Transverse colon (tissue), 4 donors: ENCODE data around the gene KRT2. TPM values are rescaled to one million over a fixed set of nuclear protein-coding genes. Genes with fewer than 3 reads are reported as not detected.

ENCODE experiments used
- DNase-seq: peaks from one replicate; pipeline ENCODE4 v3.0.0-alpha.2; 2019
- H3K27ac ChIP-seq, 4 donors: fragments of 200-600 bp; sonication (generic); 2 replicates each; pipeline ENCODE4 v1.5.1; 2016 to 2018; ENCODE audit warnings: inconsistent platforms in 4 of 4
- H3K27me3 ChIP-seq: fragments of 200-600 bp; sonication (generic); 2 replicates; pipeline ENCODE4 v1.5.1; 2017; ENCODE audit warnings: inconsistent platforms
- H3K36me3 ChIP-seq, 4 donors: fragments of 200-600 bp; sonication (generic); 2 replicates each; pipeline ENCODE4 v1.5.1; 2017 to 2019; ENCODE audit warnings: inconsistent platforms in 4 of 4
- H3K4me1 ChIP-seq, 4 donors: fragments of 200-600 bp; sonication (generic); 2 replicates each; pipeline ENCODE4 v1.5.1; 2017 to 2020; ENCODE audit warnings: inconsistent platforms in 4 of 4
- H3K4me3 ChIP-seq, 4 donors: fragments of 200-600 bp; sonication (generic); 1 replicate in 1 of 4; 2 replicates in 3 of 4; pipeline versions ENCODE4 v1.5.1 to v1.6.1; 2017 to 2019; ENCODE audit warnings: inconsistent platforms in 4 of 4
- H3K9me3 ChIP-seq, 2 donors: fragments of 200-600 bp; sonication (generic); 2 replicates each; pipeline ENCODE4 v1.5.1; 2017 to 2019; ENCODE audit warnings: inconsistent platforms in 2 of 2
- CTCF ChIP-seq, 5 experiments: fragments of 200-600 bp in 3 of 5; fragments of 450-650 bp in 2 of 5; sonication (generic) in 3 of 5; IDR thresholded peaks; 1 replicate in 2 of 5; 2 replicates in 3 of 5; pipeline ENCODE4 v1.5.1; 2016 to 2017; ENCODE audit warnings: antibody characterized with exemption in 5 of 5, inconsistent platforms in 3 of 5, mild to moderate bottlenecking in 2 of 5, moderate library complexity in 1 of 5
- EP300 ChIP-seq: sonication (generic); formaldehyde crosslinking; IDR thresholded peaks from one replicate; pipeline ENCODE4 v1.6.1; 2017; ENCODE audit warnings: antibody characterized with exemption, low read depth
- POLR2A ChIP-seq: fragments of 450-650 bp; IDR thresholded peaks from one replicate; pipeline ENCODE4 v1.6.1; 2016; ENCODE audit warnings: antibody characterized with exemption, mild to moderate bottlenecking, moderate library complexity
- POLR2AphosphoS5 ChIP-seq, 3 donors: sonication (generic); formaldehyde crosslinking; IDR thresholded peaks; one replicate each; pipeline ENCODE4 v1.6.1; 2016; ENCODE audit warnings: antibody characterized with exemption in 3 of 3
- WGBS, 2 donors: methylation state at CpG; one replicate each; pipeline ENCODE4 v1.1.5; 2018; ENCODE audit warnings: low coverage in 1 of 2; 5-methylcytosine and 5-hydroxymethylcytosine counted together
- in situ Hi-C, 4 donors: fragments of 200-750 bp; cut with MboI; loops; one replicate each; pipeline versions ENCODE4 v1.15.0 to v1.15.1; 2017; ENCODE audit warnings: low sequenced_read_pairs in 3 of 4, low pct_ligation_motif_present in 1 of 4, low pct_unique_long_range_greater_than_20kb in 1 of 4
- intact Hi-C: fragments of 100-400 bp; cut with DNase I; formaldehyde crosslinking; loops from one replicate; pipeline ENCODE4 v1.15.1; 2023; ENCODE audit warnings: low total_unique reads
- total RNA-seq, 4 donors: library from RNA; depleted of rRNA; stranded (reverse); fragments of >200 nt; gene quantifications; one replicate each; pipeline ENCODE4 v1.1.0, GENCODE V29; 2016

Gene KRT2
- total RNA-seq, 4 donors from 2014 or later, result not detected

- no peaks in the 10 kb centered on the region for H3K9me3 ChIP-seq
- peaks cover 11% of the 10 kb centered on the region for H3K27me3 ChIP-seq
- 60 to 67% methylated on average over 1 to 7 of the region's 7 CpGs for WGBS, 2 donors
- TF ChIP-seq CTCF (IDR thresholded peaks at IDR 0.05) (no peak), EP300 (no peak), POLR2A (no peak), POLR2AphosphoS5 (IDR thresholded peaks at IDR 0.05) (no peak)
- DNase-seq, result no peak
- in situ Hi-C loops (no loop called here), intact Hi-C loops (no loop called here)
- no peaks in the 10 kb centered on the region for H3K36me3 ChIP-seq
- H3K4me3 ChIP-seq, result no peak overlapping the region
- no peaks in the 10 kb centered on the region for H3K4me1 ChIP-seq
- no peak overlapping the region for H3K27ac ChIP-seq
Observed at GRCh38 chr12:52659395-52659794, 7.4 kb upstream of the KRT2 start.

- Histone ChIP-seq H3K9me3 (no peaks in the 10 kb centered on the region), H3K4me1 (no peaks in the 10 kb centered on the region), H3K27me3 (peaks cover 18% of the 10 kb centered on the region), H3K36me3 (no peaks in the 10 kb centered on the region), H3K4me3 (no peak overlapping the region), H3K27ac (no peak overlapping the region)
- in situ Hi-C loops, result no loop called here
- 75 to 83% methylated on average over 1 to 4 of the region's 4 CpGs for WGBS, 2 donors
- intact Hi-C loops, result no loop called here
- DNase-seq, result no peak
- TF ChIP-seq EP300, result no peak
- TF ChIP-seq POLR2AphosphoS5 (IDR thresholded peaks at IDR 0.05), result no peak
Observed at GRCh38 chr12:52658196-52658595, 6.2 kb upstream of the KRT2 start.

- in situ Hi-C loops, result no loop called here
- Histone ChIP-seq H3K4me1 (no peaks in the 10 kb centered on the region), H3K36me3 (no peaks in the 10 kb centered on the region), H3K27ac (no peak overlapping the region), H3K4me3 (no peak overlapping the region), H3K9me3 (no peaks in the 10 kb centered on the region), H3K27me3 (peaks cover 18% of the 10 kb centered on the region)
- TF ChIP-seq POLR2AphosphoS5 (IDR thresholded peaks at IDR 0.05) (no peak), POLR2A (no peak), EP300 (no peak), CTCF (IDR thresholded peaks at IDR 0.05) (no peak)
- intact Hi-C loops, result no loop called here
- WGBS, 2 donors, result 77 to 84% methylated on average over 6 of the region's 6 CpGs
- DNase-seq, result no peak
Observed at GRCh38 chr12:52657250-52657902, 5.4 kb upstream of the KRT2 start.

GRCh38 chr12:52656616-52657015 is 4.6 kb upstream of the KRT2 start:
- intact Hi-C loops, result no loop called here

More at GRCh38 chr12:52656616-52657015, 4.6 kb upstream of the KRT2 start:
- DNase-seq, result no peak
- in situ Hi-C loops, result no loop called here
- peaks cover 18% of the 10 kb centered on the region for H3K27me3 ChIP-seq
- no peak for TF ChIP-seq POLR2A
- no peak for TF ChIP-seq EP300
- TF ChIP-seq POLR2AphosphoS5 (IDR thresholded peaks at IDR 0.05), result no peak
- TF ChIP-seq CTCF (IDR thresholded peaks at IDR 0.05), result no peak
- H3K4me1 ChIP-seq, result no peaks in the 10 kb centered on the region
- H3K9me3 ChIP-seq, result no peaks in the 10 kb centered on the region
- WGBS, 2 donors, result 81 to 100% methylated on average over 1 to 4 of the region's 4 CpGs
- no peak overlapping the region for H3K27ac ChIP-seq
- no peaks in the 10 kb centered on the region for H3K36me3 ChIP-seq
- no peak overlapping the region for H3K4me3 ChIP-seq
